Fibroblast of skin of left biceps (primary cell): ENCODE results near the gene NT5C1A.

Experiments used
- DNase-seq, 2 experiments: peaks; one replicate each; pipeline ENCODE4 v3.0.0-alpha.2; 2013; ENCODE audit warnings: low read depth in 2 of 2

Gene NT5C1A

DNA sequence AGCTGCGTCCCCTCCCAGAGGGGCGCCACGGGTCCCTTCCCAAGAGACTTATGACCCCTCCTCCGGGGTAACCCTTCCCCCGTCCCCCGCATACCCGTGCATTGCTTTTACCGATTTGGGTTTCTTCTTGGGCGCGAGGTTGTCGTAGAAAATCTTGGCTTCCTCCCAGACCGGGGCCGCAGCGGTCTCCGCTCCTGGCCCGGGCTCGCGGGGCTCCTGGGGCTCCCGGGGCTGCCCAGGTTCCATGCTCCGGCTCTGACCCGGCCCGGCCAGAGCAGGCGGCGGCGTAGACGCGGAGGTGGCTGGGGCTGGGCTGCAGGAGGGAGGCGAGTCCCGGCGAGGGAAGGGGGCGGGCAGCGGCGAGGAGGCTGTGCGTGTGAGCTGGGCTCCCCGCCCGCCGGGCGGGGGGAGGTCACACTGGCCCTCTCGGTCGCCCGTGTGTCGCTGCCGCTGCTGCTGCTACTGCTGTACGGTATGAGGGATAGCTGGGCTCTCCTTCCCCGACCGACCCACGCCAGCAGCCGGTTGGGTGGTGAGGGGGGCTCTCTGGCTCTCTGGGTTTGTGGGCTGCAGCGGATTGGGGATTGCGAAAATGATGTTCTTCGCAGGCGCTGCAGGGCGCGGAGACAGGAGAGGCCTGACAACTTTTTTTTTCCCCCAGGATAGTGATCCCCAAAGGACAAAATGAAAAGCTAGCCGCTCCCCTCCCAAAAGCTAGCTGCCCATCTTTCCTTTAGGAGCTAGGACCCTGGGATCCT is at the start of gene NT5C1A:
Gene NT5C1A, minus strand, starts transcription at position 315 of the 758 bp plus-strand sequence. Its CDS starts 69 bp downstream, at position 246.
- DNase-seq = no peak

DNA sequence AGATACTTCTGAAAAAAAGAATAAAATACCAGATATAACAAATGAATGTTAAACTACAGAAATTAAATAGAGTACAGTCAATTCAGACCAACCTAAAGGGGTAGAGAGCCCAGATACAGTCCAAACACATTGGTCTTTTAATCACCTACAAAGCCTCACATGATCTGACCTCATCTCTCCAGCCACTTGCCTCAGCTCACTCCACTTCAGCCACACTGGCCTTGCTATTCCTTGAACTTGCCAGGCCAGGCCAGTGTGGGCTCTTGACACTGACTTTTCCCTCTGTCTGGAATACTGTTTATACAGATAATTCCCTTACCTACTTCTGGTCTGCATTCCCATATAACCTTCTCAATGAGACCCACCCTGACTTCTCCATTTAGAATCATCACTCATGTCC is 49.8 kb upstream of the NT5C1A start:
- no peak for DNase-seq

DNA sequence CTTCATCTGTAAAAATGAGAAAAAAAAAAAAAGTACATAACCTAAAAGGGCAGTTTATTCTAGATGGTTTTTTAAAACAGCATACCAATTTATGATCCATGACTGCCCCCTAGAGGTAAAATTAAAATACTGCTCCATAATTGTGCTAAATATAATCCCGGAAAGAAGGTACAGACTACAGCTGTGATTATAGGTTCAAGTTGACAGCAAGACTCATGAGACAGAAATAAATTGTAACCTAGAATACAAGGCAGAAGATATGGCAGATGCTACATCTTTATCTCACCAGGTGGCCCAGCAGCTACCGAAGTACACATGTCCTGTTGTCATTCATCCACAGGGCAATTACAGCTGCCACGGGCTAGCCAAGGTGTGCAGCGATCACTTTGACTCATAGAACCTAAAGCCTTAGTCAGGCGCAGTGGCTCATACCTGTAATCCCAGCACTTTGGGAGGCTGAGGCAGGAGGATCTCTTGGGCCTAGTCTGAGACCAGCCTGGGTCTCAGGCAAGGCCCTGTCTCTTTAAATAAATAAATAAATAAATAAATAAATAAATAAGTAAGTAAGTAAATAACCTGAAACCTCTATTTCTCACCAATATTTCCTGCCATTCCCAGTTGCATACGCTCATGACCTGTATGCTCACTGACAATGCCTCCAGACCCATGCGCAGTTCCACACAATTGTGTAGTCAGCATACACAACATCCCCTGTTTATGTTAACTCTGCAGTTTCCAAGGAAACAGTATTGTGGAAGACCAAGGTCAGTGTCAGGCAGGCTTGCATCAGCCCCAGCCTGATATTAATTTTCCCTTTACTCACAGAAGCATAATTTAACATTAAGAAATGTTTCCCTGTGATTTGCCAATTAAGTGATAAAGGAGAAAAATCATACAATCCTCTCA is 48.4 kb upstream of the NT5C1A start:
- peak; percentile 24 to 29 for DNase-seq

DNA sequence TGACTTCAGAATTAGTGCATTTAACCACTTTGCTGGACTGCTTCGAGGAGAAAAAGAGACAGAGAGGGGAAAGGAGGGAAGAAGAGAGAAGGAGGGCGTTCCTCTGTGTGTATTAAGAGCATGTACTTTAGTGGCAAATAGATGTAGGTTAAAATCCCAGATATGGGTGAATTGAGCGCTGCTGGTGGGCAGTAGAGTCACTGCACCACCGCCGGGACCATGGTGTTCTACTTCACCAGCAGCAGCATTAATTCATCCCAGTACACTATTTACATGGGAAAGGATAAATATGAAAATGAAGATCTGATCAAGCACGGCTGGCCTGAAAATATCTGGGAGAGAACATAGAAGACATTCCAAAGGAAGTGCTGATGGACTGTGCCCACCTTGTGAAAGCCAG is 45.9 kb upstream of the NT5C1A start:
- DNase-seq = no peak

DNA sequence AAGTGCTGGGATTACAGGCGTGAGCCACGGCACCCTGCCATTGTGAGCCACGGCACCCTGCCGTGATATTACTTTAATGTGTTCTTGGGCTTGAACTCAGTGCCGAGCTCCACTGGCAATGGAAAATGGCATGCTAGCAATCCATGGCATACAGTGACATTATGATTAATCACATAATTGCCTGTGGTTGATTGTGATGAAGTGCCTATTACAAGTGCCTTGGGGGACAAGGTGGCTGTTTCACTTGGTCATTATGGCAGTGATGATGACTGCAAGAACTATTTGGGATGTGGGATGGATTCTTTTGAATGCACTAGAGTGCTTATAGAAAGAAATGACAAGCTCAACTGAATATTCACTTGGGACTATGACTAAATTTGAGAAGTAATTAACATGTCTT is 41.6 kb upstream of the NT5C1A start:
- DNase-seq = no peak

DNA sequence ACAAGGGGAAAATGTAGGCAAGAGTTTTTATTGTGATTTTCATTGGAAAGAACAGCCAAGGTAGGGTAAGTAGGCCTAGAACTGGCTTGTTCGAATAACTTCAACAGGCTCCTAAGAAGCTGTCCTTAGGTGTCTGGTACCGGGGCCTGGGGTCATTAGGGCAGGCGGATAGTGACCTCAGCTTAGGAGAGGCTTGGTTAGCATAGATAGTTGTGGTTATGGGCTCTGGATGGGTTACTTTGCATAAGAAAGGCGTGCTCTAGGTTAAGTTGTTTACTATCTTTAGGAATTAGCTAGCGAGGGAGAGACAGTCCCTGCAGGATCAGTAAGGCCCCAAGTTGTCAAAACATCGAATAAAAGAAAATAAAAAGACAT is 40.0 kb upstream of the NT5C1A start:
- no peak for DNase-seq

DNA sequence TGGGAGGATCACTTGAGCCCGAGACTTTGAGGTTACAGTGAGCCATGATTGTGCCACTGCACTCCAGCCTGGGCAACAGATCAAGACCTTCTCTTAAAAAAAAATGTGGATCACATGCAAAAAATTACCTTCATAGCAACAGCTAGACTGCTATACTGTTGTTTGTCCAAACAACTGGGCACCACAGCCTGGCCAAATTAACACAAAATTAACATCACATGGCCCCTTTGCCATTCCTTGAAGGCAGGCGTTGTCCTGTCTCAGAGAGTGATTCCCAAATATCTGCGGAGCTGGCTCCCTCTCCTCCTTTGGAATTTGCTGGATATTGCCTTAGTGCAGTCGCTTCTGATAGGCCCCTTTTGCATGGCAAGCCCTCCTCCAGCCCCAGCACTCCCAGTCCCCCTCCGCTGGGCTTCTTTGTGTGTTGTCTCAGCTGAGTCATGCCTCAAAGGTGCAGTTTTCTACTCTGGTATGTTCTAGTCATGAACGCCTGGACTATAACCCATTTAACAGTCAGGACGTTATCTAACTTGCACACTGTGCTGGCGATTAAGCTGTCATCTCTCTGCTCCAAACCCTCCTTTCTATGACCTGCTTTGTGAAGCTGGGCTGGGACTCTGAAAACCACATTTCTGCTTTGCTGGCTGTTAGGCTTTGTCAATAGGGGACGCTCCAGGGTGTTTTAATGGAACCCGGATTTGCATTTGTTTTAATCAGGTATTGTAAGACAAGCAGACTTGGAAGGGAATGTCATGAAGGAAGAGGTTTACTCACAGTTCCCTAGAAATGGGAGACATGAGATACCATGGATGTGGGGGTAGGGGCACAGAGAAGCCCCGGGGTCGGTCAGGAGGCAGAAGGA is 39.4 kb upstream of the NT5C1A start:
- no peak for DNase-seq

DNA sequence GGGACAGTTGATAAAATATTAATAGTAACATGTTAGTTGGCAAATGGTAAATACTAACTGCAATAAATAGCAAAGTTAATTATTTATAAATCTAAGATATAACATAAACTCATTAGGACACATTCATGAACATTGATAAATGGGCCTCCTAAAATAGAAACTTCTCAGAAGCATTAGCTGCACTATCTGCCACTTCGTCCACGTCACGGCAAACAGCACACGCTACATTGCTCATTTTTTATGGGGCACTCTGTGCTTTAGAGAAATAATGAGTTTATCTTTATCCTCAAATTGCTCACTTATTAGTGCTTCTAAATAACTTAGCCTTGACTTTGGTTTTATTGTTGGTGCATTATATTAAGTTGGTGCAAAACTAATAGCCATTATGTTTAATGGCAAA is 35.6 kb upstream of the NT5C1A start:
- DNase-seq = no peak

DNA sequence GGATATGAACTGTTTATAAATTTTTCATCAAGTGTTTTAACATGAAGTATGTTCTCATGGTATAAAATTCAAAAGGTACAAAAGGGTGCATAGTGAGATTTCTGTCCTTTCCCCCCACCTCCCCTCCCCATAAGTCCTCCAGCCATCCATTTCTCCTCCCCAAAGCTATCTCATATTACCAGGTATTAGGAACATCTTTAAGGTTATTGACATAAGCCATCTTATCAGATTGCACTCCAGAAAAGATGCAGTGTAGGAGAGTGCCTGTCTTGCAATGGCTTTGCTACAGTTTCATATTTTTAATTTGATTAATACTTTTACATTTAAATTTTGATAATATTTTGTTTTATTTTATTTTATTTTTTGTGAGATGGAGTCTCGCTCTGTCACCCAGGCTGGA is 32.9 kb upstream of the NT5C1A start:
- no peak for DNase-seq

DNA sequence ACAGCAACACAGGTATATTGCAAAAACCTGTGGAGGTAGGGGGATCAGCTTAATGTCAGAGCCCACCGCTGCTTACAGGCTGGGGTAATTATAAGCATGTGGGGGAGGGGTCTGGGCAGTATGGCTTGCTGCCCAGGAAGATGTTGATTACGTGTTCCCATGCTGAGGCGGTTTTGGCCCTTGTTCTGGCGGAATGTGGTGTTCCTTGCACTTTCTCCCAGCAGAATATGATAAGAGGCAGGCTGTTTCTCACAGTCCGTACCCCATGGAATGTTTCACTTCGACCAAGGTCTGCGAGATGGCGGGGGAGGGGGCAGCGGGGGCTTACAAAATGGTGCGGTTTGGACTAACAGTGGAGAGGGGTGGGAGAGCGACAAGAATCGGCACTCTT is 29.1 kb upstream of the NT5C1A start:
- no peak for DNase-seq

DNA sequence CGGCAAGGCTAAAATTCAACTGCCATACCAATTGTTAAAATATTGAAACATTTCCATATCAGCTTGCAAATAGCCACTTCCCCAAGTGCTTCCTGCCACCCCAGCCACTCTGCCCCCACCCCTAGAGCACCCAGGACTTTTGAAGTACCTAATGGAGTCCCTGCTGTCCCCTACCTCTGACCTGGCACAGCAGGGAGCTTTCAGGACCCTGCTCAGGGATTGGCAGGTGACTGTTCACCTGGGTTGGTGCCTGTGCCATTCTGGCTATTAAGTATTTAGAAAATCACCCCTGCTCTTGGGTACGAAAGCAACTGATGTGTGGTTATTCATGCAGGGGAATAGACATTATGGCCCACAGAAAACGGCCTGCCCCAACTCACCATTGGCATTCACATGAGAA is 28.4 kb upstream of the NT5C1A start:
- no peak for DNase-seq

DNA sequence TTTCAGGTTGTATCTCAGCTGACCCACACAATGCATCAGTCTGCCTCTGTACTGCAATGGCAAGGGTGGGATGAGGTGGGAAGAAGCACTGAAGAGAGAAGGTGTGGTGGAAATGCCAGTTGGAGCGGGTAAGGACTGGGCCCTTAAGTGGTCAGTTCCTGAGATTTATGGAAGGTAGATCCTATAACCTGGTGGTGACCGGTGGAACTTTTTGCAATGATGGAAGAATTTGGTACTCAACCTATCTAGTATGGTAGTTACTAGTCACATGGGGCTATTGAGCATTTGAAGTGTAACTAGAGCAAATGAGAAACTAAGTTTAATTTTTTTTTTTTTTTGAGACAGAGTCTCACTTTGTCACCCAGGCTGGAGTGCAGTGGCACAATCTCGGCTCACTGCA is 27.5 kb upstream of the NT5C1A start:
- DNase-seq = no peak

DNA sequence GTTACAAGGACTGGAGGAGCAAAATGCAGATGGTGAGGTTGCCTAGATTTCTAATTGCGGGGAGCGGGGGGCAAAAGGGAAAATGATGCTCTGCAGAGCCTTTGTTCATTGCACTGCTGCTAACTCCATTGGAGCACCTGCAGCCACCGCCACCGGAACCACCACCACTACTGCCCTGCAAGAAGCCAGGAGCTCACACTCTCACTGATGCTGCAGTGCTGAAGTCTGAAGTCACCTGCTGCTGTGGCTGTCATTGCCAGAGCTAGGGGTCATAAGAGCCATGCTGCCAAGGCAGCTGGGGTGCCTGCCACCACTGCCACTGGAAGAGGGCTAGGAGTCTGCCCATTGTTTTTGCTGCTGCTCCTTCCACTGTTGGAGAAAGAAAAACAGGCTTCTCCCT is 26.7 kb upstream of the NT5C1A start:
- no peak for DNase-seq

DNA sequence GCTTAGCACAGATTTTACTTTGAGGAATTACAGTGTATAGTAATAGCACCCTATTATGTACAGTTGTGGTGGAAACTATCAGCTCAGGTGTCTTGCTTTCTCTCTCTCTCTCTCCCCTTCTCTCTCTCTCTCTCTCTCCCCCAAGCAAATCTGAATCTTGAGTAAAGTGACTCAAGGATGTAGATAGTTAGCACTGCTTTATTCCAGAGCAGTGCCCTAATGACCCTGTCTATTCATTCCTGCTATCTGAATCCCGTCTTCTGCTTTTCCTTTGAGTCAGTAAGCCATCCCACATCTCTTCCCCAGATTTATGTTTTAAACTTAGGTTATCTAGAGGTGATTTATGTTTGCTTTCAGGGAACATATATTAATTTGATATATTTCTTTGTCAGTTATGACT is 24.5 kb upstream of the NT5C1A start:
- DNase-seq = no peak

DNA sequence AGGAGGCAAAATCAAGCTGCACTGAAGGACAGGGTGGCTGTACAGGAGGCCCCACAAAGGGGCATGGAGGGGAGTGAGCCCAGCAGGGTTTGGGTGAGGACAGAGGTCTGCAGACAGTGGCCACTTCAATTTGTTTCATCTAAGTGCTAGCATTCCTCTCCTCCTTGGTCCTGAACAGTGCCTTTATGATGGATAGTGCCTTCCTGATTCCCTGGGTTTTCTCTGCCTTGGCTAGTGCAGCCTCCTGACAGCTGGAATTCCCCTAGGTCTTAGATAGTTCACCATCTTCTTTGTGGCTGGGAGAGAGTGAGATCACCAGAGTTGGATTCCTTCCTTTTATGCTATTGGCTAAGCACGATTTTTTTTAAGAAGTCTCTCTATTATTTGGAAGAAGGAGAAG is 23.1 kb upstream of the NT5C1A start:
- DNase-seq = no peak

DNA sequence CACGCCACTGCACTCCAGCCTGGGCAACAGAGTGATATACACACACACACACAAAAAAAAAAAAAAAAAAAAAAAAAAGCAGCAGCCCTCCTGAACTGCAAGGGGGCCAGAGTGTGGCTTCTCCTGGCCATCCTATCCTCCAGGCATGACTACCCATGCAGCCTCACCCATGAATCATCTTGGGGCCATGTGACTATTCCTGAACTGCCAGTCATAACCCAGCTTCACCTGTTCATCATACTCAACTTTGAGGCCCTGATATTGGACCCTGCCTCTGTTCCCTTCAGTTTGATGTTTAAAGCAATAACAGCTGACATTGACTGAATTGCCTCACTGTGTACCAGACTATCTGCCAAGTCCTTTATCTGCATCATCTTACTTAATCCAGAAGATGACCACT is 22.1 kb upstream of the NT5C1A start:
- no peak for DNase-seq

DNA sequence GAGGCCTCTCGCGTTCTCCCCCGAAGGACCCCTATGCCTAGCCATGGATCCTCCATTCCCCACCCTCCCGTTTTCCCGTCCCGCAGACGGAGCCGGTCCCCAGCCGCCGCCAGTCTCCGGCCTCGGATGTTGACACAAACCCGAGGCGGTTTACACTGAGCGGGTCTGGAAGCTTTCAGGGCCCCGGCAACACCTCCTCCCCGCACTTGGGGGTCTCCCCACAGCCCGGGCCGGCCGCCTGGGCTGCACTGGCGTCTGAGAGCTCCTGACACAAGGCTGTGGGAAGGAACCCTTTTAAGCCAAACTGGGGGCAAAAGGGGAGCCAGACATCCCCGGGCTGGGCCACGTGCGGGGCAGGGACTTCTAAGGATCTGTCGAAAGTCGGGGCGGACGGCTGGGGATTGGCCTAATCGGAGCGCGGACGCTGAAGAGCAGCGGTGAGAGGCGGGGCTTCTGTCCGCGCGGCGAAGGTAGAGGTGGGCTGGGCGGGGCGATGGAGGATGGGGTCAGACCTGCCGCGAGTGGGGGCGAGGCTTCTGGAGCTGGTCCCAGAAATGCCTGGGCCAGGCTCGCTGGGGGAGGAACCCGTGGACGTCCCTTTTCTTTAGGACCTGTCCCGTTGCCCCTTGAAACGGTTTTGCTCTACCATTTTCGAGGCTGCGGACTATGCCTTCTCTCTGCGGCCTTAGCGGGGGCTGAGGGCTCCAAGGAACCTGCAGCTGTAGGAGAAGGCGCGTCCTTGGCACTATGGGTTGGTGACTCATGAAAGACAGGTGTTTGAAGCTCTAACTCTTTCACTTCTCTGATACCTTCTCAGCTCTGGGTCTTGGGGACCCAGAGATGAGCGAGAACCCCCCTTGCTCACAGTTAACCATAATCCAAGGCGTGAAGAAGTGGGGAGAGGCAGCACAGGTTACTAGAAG is 20.5 kb upstream of the NT5C1A start:
- DNase-seq = no peak

DNA sequence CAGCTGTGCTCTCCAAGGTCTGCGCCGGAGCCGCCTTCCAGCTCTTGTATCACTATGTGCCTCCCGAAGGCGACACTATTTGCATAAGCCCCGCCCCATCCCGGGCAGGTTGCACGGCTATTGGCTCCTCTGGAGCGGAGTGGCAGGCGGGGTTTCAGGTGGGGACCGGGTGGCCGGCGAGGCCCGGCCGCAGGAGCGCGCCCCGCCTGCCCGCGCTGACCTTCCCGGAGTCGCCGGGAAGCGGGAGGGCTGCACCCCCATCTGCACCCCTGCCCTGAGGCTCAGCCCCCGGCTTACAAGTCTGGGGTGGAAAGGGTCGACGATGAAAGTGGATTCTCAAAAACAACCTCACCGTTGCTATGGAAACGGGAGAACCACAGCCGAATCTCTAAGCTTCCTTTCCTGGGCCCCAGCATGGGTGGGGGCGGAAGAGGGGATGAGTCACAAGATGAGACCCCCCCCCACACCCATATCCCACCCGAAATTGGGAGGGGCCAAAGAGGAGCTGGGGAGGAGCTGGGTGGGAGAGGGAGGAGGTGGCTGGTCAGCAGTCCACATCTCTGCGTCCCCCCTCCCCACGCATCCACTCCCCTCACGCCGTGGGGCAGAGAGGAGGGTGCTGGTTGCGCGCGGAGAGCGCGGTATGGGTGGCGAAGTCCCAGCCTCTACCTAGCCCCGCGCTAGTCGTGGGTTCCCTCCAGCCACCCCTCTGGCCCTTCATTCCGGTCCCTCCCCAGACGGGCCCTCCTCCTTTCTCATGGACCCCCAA is 19.7 kb upstream of the NT5C1A start, which contains the start of gene HPCAL4:
Gene HPCAL4, minus strand, starts transcription at position 51 of the 769 bp plus-strand sequence. CDS start 6,830 bp downstream, outside the sequence.
- DNase-seq = no peak

DNA sequence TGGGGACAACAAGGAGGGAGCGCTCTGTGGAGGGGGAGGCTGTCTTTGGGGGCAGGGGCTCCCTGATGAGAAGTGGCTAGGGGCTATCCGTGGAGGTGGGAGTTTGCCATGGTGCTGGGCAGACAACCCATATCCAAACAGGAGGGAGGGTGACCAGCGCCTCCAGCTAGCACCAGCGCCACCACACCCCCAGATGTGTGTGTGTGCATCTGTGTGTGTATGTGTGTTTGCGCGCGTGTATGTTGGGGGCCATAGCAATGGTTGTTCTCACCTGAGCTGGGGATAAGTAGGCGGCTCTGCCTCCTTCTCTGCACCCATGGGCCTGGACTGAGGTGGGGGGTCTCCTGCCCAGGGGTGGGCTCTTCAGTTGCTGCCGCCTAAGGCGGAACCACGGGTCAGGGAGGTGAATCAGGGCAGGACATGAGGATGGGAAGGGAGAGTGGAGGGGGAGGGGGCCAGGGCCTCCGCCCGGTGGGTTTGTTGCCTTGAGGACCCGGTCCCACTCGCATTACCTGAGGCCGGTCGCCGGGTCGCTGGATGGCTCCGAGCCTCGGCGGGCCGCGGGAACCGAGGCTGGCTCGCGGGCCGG is 19.0 kb upstream of the NT5C1A start:
- DNase-seq = no peak

DNA sequence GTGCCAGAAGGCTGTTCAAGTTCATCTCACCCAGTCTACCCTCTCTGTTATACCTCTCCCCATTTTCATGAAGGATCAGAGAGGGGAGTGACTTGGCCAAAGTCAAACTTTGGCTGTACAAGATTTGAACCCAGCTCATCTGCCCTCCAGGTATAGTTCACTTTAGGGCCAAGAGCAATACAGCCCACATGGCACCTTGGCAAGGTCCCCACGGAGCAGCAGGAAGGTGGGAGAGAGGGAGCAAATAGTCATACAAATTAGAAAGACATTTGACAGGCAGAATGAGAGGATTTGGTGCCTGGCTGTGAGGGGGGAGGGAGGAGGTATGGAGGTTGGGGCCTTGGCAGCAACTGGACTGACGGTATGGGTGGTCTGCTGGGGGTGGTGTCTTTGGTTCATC is 18.3 kb upstream of the NT5C1A start:
- DNase-seq = no peak
